Bronchial epithelial cell (primary cell): ENCODE measurements around the gene TRIM40. TPM values are rescaled to one million over a fixed set of nuclear protein-coding genes. Genes with fewer than 3 reads are reported as not detected.

Source experiments
- DNase-seq: peaks from one replicate; pipeline ENCODE4 v3.0.0-alpha.2; 2010; ENCODE audit warnings: low read depth
- FAIRE-seq: peaks from 2 replicates; lab custom pipeline; 2011; peaks lifted over from hg19 to GRCh38; lab: Jason Lieb, UNC
- H3K27me3 ChIP-seq: 2 replicates; pipeline ENCODE4 v1.5.1; 2011; ENCODE audit warnings: low read length; ENCODE audit not compliant: control insufficient read depth, insufficient read depth
- H3K36me3 ChIP-seq: 2 replicates; pipeline ENCODE4 v1.5.1; 2011; ENCODE audit warnings: low read length; ENCODE audit not compliant: control insufficient read depth, insufficient read depth
- H3K4me3 ChIP-seq: 2 replicates; pipeline ENCODE4 v1.5.1; 2011; ENCODE audit warnings: mild to moderate bottlenecking, low read depth, low read length, control low read depth
- total RNA-seq: library from RNA; depleted of rRNA; stranded (reverse); fragments of >200 nt; gene quantifications from 2 replicates; pipeline ENCODE4 v1.2.1, GENCODE V29; 2014
- TF ChIP-seq, protein P1 (sequence below): IDR thresholded peaks from 2 replicates; pipeline ENCODE4 v1.5.1; 2011; ENCODE audit warnings: mild to moderate bottlenecking, moderate library complexity, low read length, control low read depth, inconsistent platforms; ENCODE audit not compliant: insufficient read depth, severe bottlenecking

Gene TRIM40
- total RNA-seq, 1 donor from 2014 or later, result not detected

DNA sequence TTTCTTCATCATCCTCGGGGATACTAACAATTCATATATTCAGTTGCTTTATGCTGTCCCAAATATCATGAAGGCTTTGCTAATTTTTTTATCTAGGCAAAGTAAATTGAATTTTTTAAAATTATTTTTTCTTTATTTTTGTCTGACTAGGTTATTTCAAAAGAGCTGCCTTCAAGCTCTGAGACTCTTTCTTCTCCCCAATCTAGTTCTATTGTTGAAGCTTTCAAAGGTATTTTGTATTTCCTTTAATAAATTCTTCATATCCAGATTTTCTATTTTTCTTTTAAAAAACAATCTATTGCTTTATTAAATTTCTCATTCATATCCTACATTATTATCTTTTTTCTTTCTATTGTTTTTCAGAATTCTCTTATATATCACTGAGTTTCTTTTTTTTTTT lies 44.2 kb downstream of the TRIM40 start:
- no peaks in the 10 kb centered on the region for H3K36me3 ChIP-seq
- FAIRE-seq, result no peak
- TF ChIP-seq, protein P1, sequence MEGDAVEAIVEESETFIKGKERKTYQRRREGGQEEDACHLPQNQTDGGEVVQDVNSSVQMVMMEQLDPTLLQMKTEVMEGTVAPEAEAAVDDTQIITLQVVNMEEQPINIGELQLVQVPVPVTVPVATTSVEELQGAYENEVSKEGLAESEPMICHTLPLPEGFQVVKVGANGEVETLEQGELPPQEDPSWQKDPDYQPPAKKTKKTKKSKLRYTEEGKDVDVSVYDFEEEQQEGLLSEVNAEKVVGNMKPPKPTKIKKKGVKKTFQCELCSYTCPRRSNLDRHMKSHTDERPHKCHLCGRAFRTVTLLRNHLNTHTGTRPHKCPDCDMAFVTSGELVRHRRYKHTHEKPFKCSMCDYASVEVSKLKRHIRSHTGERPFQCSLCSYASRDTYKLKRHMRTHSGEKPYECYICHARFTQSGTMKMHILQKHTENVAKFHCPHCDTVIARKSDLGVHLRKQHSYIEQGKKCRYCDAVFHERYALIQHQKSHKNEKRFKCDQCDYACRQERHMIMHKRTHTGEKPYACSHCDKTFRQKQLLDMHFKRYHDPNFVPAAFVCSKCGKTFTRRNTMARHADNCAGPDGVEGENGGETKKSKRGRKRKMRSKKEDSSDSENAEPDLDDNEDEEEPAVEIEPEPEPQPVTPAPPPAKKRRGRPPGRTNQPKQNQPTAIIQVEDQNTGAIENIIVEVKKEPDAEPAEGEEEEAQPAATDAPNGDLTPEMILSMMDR, result no peak

DNA sequence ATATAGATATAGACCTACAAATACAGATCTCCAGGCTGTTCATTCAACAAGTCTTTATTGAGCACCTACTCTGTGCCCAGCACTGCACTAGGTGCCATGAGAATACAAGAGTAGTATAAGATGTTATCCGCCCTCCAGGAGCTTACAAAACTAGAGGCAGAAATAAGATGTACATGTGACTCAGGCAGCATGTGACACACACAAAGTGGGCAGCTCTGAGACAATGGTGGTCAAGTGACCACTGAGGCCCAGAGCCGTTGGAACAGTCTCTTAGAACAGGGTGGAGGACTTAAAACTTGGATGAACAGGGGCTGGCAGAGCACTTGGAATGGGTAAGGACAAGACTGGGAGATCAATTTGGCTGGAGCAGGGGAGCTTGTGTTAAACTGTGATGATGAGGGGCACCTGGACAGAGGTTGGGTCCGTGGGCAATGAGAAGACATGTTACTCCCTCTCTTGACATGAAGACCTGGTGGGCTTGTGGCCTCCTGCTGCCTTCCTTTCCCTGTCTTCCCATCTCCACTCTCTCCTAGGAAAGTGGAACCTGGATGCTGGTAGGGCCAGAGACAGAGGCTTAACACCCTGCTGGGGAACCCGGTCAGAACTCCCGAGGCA lies 48.6 kb downstream of the TRIM40 start:
- DNase-seq (no peak), FAIRE-seq (no peak)
- TF ChIP-seq, protein P1, result no peak
- Histone ChIP-seq H3K4me3 (no peak overlapping the region), H3K36me3 (peaks cover 18% of the 10 kb centered on the region), H3K27me3 (no peaks in the 10 kb centered on the region)

More for the DNA sequence above, 44.2 kb downstream of the TRIM40 start:
- Histone ChIP-seq H3K27me3 (peaks cover 3% of the 10 kb centered on the region), H3K4me3 (no peak overlapping the region)
- no peak for DNase-seq

DNA sequence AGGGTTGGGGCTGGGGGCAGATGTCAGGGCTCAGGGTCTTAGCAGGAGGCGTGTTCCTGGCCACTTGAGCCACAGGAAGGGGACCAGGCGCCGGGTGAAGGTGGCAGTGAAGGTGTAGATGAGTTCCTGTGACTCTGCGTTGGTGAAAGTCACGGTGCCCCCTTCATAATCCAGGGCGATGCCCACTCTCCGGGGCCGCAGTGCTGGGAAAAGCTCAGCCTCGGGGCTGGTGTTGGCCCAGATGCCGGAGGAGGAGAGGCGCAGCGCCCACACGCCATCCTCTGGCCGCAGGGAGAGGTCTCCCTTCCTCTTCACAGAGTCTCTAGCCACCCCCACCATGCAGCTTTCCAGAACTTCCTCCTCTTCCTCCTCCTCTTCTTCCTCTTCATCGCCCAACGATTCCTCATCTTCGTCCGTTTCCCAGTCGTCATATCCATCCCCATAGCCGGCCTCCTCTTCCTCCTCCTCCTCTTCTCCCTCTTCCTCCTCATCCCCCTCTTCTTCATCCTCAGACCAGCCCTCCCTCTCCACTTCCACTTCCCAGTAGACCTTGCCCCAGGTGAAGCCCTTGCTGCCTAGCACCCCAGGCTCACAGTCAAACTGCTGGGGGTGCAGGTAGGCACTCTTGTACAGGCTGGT lies 50.0 kb downstream of the TRIM40 start:
- no peak for DNase-seq
- Histone ChIP-seq H3K36me3 (peaks cover 29% of the 10 kb centered on the region), H3K27me3 (no peaks in the 10 kb centered on the region), H3K4me3 (no peak overlapping the region)
- no peak for FAIRE-seq
- TF ChIP-seq, protein P1, result no peak

DNA sequence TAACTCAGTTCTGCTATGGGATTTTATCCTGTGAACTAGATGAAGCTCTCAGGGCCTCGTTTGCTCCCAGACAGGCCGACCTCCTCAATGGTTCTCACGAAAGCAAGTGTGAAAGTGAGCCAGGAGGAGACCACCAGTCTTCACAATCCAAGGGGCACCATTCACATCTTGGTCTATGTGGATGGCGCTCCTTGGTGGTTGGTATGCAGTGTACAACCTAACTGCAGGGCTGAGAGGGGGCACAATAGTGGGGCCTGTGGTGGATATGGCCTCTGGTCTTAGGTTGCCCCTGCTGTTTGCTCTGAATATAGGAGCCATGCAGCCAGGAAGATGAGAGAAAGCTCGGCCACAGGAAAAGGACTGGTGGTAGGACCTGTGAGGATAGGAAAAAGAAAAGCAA lies 52.6 kb downstream of the TRIM40 start:
- Histone ChIP-seq H3K4me3 (no peak overlapping the region), H3K27me3 (no peaks in the 10 kb centered on the region), H3K36me3 (peaks cover 36% of the 10 kb centered on the region)
- FAIRE-seq (no peak), DNase-seq (no peak)
- TF ChIP-seq, protein P1, result no peak

DNA sequence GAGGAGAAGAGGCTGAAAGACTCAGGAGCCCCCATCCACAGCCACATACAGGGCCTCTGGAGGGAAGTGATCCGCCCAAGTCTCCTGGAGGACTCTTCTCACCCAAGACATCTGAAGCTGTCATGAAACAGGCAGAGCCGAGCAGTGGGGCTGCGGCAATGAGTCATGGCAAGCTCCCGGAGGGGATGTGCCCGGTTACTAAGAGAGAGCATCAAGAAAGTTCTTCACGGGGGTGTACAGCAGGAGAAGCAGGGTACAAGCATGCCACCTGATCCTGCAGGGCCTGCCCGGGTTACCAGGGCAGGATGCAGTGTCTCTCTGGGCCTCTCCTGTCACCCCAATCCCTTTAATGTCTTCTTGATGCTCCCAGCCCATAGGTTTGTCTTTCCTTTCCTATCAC lies 56.1 kb downstream of the TRIM40 start:
- Histone ChIP-seq H3K4me3 (no peak overlapping the region), H3K27me3 (no peaks in the 10 kb centered on the region), H3K36me3 (peaks cover 41% of the 10 kb centered on the region)
- TF ChIP-seq, protein P1, result no peak
- no peak for DNase-seq
- FAIRE-seq, result peak; percentile 32
